Measurements from ENCODE around the gene DCLK3.

The DCLK3 gene

GRCh38 chr3:36762918-36763849 is 1.2 kb downstream of the DCLK3 start:
- DNase-seq, result peak; percentile 62 to 76 (median 67)

GRCh38 chr3:36761779-36762178 is 2.6 kb downstream of the DCLK3 start:
- peak; percentile 54 to 80 (median 62) for DNase-seq

DNA sequence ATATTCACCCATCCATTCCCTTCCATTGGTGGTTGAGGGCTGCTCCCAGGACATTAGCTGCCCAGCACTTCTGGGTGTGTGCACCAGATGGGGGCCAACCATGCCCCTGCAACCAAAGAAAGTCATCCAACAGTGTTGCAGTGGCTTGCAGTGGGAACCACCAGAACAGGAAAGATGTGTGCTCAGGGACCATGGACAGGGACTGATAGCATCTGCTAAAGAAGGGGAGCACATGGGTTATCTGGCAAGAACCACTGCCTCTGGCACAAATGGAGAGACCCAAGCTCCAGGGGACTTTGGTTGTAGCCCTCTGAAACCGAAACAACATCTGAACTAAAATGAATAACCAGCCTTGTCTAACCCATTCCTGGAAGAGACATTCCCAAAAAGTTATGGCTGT is 8.1 kb downstream of the DCLK3 start:
- no peak for DNase-seq

GRCh38 chr3:36751326-36751725 is 13.0 kb downstream of the DCLK3 start:
- no peak for DNase-seq

DNA sequence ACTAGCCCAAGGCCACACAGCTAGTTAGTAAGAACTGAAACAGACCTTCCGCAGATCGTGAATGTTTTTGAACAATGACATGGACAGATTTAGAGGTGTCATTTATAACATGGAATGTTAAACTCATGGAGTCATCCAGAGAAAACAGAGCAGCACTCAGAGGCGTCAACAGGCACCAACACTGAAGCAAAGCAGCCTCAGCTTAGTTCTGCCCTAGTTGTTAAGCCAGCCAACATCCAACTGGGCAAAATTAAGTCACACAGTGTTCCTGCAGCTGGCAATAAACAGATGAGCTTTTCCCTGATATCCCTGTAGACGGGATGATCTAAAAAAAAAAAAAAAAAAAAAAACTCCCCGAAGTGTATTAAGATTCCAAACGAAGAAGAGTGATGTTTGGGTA is 13.6 kb downstream of the DCLK3 start:
- DNase-seq, result no peak

DNA sequence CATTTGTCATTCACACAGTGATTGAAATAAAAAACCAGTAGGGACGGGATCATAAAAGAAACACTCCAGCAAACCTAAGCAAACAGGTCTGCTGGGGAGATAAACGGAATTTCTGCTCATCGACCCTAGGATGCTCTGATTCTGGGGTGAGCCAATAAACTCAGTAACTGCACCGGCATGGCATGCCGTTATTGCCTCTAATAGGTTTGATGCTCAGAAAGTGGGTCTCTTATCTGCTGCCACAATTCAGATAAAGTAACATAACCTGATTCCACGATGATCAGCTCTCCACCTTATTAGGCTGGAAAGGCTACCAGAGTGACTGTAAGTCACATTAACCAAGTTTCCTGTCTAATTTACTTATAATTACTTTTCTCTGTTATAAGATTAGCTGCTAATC is 19.6 kb downstream of the DCLK3 start:
- DNase-seq, result no peak

DNA sequence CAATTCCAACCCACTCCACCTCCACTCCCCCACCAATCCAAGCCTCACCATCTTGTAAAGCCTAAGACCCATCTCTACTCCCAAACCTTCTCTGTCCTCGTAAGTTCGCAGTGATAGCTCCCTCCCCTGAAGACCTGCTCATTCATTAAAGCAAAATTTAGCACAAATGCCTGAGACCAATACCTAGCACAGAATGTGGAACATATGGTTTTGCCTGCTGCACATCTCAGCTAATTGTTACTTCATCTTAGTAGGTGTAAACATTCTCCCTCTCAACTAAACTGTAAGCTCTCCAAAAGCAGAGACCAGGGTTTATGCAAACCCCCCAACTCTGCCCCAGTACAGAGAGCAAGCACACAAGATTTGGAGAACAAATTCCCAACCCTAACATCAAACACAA is 20.5 kb downstream of the DCLK3 start:
- no peak for DNase-seq

GRCh38 chr3:36741285-36741684 is 23.1 kb downstream of the DCLK3 start:
- DNase-seq, result peak in 1 of 3 donors; percentile 27

DNA sequence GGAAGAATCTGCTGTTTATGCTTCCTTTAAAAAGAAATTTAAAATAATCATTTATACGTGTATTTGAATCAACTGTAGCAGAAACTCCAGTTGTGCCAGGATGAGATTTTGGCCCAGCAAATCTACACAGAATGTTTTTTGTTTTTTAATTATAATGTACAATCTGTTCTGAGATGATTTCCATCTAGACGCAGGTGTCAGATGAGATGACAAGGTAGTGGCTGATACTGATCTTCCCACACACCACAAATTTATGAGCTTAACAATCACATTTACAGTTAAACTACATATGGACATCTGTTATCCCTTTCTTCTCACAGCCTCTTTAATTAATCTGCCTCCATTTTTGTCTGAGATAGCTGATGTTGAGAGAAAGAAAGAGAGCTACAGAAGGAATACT is 23.6 kb downstream of the DCLK3 start:
- DNase-seq, result no peak

DNA sequence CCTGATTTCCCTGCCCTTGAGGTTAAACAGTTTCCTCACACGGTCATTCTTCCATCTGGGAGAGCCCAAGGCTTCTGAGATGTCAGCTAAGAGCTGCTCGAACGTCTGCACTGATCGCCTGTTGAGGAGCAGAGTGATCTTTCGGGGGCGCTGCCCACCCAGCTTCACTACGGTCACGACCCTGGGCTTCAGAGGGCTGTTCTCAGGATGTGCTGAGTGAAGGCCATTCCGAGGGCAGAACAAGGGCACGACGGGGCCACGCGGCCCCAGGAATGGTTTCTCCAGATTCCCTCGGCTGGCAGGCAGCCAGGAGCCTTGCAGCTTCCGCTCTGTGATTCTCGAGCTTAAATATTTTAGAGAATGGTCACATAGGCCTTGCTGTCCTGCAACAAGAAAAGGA is 25.7 kb downstream of the DCLK3 start:
- no peak for DNase-seq

DNA sequence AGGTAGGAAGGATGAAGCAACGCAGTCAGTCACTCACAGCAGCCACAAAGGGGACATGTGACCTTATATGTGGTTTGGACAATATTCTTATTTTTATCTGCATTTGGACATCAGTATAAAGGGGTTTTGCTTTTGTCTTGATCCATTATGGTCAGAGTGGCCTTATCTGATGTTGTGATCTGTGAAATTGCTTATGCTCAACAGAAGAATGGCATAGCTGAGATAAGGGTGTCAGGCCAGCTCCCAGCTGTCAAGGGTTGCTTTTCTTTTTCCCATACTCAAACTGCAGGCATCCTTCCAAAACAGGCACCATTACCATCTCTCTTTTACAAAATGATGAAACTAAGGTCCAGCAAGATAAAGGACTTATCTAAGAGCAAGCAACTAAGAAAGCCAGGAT is 28.1 kb downstream of the DCLK3 start:
- DNase-seq, result no peak

GRCh38 chr3:36734742-36735141 is 29.6 kb downstream of the DCLK3 start:
- DNase-seq, result peak; percentile 39 to 48 (median 47)

GRCh38 chr3:36733723-36734122 is 30.6 kb downstream of the DCLK3 start:
- no peak for DNase-seq

DNA sequence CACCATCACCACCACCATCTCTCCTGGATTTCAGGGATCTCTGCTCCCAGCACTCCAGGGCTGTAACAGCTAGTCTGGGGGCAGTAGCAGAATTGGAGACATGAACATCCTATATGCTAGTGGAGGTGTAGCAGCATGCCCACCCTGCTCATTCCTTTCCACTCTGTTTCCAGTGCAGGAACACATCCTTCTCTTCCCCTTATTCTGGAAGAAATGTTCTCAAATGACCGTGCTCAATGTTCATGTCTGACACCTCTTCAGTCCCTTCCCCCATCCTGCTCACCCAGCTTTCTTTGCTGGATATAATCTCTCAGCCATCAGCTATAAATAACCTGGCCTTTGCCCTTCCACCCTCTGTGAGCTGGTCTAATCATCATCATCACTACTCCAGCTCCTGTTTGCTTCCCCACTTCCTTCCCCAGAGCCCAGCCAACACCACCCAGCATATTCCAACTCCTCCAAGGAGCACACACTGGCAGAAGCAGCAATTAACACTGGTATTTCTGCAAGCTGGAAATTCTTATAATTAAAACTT is 31.1 kb downstream of the DCLK3 start:
- peak in 1 of 3 donors; percentile 5 for DNase-seq

DNA sequence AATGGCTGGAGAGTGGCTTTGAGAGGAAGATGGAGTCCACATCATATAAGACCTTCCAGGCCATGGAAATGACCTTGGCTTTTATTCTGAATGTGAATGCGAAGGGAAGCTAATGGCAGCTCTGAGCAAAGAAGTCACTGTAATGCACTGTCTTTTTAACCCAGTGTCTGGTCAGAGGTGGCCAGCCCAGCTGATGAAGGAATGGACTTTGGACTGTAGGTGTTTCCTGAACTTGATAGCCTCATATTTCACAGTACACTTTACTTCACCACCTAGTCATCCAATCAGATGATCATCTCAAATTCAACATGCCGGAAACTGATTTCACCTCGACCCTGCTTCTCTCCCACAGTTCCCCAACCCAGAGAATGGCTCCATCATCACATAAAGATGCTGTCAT is 33.4 kb downstream of the DCLK3 start:
- DNase-seq, result no peak

DNA sequence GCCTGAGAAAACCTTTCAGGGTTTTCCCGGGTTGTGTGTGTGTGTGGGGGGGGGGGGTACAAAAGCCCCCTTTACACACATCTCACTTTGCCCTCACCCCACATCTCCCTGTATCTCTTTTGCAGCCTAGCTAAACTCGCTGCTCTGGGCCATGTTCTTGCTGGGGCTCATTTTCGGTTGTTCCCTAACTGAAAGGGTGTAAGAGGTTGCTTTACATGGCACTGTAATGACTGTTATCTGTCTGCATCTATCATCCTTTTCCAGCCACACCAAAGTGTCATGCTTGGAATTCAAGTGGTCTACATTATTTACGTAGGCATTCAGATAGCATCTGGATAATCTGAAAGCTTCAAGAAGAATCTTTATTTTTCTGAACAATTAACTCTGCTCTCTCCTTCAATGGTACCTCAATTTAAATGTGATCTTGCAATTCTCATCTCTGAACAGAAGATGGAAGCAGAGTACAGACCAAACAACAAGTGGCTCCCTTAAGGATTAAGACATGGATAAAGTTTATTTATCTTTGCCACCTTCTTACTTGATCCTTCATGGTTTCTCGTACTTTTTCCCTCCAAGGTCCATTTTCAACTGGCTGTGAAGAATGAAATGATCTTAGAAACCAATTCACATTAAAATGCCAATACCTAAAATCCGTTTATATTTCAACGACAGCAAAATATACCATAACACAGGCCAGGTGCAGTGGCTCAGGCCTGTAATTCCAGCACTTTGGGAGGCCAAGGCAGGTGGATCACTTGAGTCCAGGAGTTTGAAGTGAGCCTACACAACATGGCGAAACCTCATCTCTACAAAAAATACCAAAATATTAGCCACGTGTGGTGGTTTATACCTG is 34.9 kb downstream of the DCLK3 start:
- peak; percentile 43 to 79 (median 70) for DNase-seq

GRCh38 chr3:36714343-36715086 is 49.8 kb downstream of the DCLK3 start:
- DNase-seq, result no peak

DNA sequence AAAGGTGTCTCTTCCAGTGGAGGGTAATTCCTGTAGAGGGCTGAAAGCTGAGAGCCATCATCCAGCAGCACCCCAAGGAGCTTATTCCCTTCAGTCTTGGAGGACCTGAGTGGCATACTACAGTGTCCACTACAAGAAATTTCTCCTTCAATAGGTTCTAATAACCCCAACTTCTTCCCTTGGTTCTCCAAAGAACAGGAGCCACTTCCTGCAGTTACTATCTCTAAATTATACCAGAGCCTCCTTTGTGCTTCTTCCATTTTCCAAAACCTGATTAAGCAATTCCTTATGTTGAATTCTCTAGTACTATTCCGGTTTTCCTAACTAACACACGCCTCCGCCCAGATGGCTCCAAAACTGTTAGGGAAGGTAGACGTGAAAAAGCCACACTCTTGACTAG is 50.4 kb downstream of the DCLK3 start:
- DNase-seq, result no peak

- no peak for DNase-seq
Observed at GRCh38 chr3:36710606-36711005, 53.7 kb downstream of the DCLK3 start.

- no peak for DNase-seq
Observed at GRCh38 chr3:36709826-36710365, 54.5 kb downstream of the DCLK3 start.

GRCh38 chr3:36709281-36709680 is 55.1 kb downstream of the DCLK3 start:
- no peak for DNase-seq

DNA sequence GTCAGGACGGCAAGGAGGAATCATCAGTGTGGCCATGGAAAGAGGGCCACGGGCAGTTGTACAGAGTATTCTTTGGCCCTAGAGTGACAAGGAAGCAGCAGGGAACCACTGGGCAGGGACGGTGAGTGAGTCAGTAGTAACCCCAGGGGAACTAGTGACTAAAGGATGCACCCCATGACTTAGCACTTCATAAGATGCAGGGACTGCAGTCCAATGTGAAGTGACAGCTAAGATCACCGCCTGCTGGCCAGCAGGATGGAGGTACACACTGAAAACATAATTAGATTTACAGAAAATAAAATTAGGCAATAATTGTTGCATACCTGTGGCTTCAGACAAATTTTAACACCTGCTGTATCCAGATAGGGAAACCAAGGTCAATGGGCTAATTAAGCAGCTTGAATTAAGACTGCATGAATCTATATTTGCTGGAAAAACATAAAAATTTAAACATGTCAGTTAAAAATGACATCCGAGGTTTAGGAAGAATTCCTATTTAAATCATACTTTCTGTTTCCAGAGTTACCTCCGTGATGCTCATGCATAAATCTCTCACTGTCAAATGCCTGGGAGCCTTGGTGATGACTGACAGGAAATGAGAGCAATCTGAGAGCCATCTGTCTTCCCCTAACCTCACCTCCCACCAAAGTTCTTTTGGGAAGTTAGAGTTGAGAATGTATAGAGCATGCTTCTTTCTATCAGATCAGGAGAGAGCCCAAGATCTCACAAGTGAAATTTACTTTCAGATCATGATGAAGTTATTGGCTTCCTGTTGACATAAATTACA is 56.5 kb downstream of the DCLK3 start:
- DNase-seq, result peak; percentile 77 to 84 (median 78)

Measured in suppressor macrophage treated with lipopolysaccharide for 1 hour (primary cell).